ENCODE measurements around the gene NFU1. TPM values are rescaled to one million over a fixed set of nuclear protein-coding genes. Genes with fewer than 3 reads are reported as not detected.

NFU1 gene
- total RNA-seq, result 42.2 and 49.0 TPM in 2 replicates

DNA sequence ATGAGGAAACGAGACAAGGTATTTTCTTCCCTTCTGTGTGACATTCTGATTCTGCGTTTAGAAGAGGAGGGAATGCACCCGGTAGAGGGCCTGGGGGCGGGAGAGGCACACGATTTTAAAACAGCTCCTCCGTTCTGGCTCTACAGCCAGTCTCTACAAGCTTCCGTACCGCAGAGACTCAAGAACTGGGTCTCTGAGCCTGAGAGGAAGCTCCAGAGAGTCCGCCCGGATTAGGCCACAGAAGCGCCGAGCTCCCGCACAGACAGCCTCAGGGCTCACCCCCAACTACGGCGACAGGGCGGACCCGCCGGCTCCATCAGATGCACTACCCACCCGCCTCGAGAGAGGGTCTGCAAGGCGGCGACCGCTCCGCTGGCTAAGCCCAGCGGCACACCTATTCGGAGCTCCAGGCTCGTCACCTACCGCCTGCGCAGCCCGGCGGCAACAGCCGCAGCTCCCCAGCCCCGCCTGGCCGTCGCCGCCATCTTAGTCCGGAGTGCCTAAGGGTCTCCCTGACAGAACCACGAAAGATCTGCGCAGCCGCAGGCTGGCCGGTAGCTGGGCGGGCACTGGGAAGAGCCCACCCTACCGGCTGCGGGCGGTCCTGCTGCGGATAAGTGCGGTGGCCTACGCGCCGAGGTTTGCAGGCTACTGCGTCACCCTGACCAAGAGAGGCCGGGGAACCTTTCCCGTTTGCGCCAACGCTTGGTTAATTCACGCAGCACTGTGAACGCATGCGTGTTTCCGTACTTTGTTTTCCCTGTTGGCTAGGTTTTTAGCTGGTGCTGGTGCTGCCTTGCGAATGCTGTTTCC, at the start of gene NFU1:
Gene NFU1, minus strand, starts transcription at position 498 of the 813 bp plus-strand sequence. Its CDS starts 13 bp downstream, at position 485.

DNA sequence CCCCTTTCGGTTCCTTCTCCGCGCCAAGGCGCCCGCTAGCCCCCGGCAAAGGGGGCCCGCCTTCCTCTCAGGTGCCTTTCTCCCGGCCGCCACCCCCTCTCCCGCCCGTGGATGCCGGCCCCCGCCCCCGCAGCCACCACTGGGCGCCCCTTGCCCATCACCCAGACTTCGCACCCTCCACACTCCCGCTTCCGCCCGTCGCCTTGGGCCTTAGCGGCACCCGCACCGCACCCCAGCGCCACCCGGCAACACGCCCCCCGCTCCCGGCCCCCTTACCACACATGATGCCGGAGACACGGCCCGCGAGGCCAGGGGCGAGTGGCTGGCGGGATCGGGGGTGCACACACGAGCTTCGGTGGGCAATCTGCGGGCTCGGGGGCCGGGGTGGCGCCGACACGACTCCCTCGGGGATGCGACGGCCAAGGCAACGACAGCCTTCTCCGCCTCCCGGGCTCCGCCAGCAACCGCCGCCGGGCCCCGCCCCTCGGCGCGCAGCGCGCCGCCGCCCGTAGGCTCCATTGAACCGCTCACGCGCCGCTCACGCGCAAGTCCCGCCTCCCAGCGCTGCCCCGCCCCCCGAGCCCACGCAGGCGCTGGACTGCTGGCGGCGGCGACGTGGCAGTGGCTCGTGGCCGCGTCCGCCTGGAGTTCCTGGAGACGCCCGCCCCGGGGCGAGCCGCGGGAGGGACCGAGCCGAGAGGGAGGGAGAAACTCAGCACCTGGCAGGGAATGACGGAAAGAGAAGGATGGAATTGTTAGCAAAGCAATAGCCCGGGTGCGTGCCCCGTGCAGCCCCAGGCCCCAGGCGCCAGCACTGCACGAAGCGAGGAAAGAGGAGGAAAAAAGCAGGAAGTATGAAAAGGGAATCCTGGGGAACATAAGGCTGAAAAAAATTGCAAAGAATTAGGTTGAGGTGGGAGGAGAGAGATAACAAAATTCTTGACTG, 50.2 kb downstream of the NFU1 start, which contains the start of gene GFPT1:
Gene GFPT1, minus strand, starts transcription at position 439 of the 946 bp plus-strand sequence. Its CDS starts 156 bp downstream, at position 283.

Other genes with a start within 250 kb of the NFU1 start
- 15.8 and 16.1 TPM in 2 replicates for gene GFPT1, start 50.2 kb downstream of the NFU1 start, total RNA-seq
- 38.9 and 39.5 TPM in 2 replicates for gene AAK1, start 206.3 kb upstream of the NFU1 start, total RNA-seq